K562 (cell line): ENCODE measurements around the gene SCRN2. TPM values are rescaled to one million over a fixed set of nuclear protein-coding genes. Genes with fewer than 3 reads are reported as not detected.
A peak's percentile ranks its signal among the peaks of the same experiment; 100 is the strongest.

Source experiments
- CSDE1 ChIP-seq, 2 experiments: fragments of 450-650 bp; IDR thresholded peaks; 2 replicates each; pipeline ENCODE4 v1.6.1; 2016; ENCODE audit warnings: mild to moderate bottlenecking in 1 of 2
- DIDO1 ChIP-seq: fragments of 450-650 bp; IDR thresholded peaks from 2 replicates; pipeline ENCODE4 v1.6.1; 2016; ENCODE audit warnings: low read depth, missing biosample characterization, missing genetic modification characterization
- FOXK2 ChIP-seq, 2 experiments: fragments of 450-650 bp; IDR thresholded peaks in 1 of 2; conservative IDR thresholded peaks in 1 of 2; 2 replicates each; pipeline ENCODE4 v1.6.1; 2016; ENCODE audit warnings: low read depth in 2 of 2, mild to moderate bottlenecking in 1 of 2
- HCFC1 ChIP-seq: IDR thresholded peaks from 2 replicates; pipeline ENCODE4 v1.6.1; 2012; ENCODE audit warnings: low read depth, low read length, improper control_type of control experiment
- HMBOX1 ChIP-seq: sonication (generic); IDR thresholded peaks from 2 replicates; pipeline ENCODE4 v1.6.1; 2016
- HOXB6 ChIP-seq: fragments of 250-450 bp; sonication (Bioruptor Pico); IDR thresholded peaks from 2 replicates; pipeline ENCODE4 v1.5.1; 2022; ENCODE audit warnings: mild to moderate bottlenecking, borderline replicate concordance
- LEF1 ChIP-seq: fragments of 450-650 bp; IDR thresholded peaks from 2 replicates; pipeline ENCODE4 v1.6.1; 2016; ENCODE audit warnings: mild to moderate bottlenecking
- OTX1 ChIP-seq: fragments of 450-650 bp; formaldehyde crosslinking; IDR thresholded peaks from 2 replicates; pipeline ENCODE4 v1.4.0; 2022; ENCODE audit warnings: mild to moderate bottlenecking
- RCOR1 ChIP-seq, 2 experiments: IDR thresholded peaks; 2 replicates each; pipeline ENCODE4 v1.6.1; 2012; ENCODE audit warnings: low read depth in 2 of 2, low read length in 2 of 2, borderline replicate concordance in 1 of 2, improper control_type of control experiment in 1 of 2
- TCF7 ChIP-seq: sonication (generic); IDR thresholded peaks from 2 replicates; pipeline ENCODE4 v1.6.1; 2016; ENCODE audit warnings: antibody characterized with exemption, borderline replicate concordance
- THRB ChIP-seq: fragments of 450-650 bp; formaldehyde crosslinking; conservative IDR thresholded peaks from 2 replicates; pipeline ENCODE4 v1.4.0; 2022; ENCODE audit warnings: mild to moderate bottlenecking, missing genetic modification characterization
- YY1 ChIP-seq, 3 experiments: IDR thresholded peaks; 2 replicates each; pipeline ENCODE4 v1.6.1; 2011; ENCODE audit warnings: low read length in 2 of 3, mild to moderate bottlenecking in 2 of 3, moderate library complexity in 2 of 3, borderline replicate concordance in 1 of 3, control low read depth in 1 of 3, low read depth in 1 of 3; ENCODE audit not compliant: insufficient read depth in 3 of 3, insufficient replicate concordance in 2 of 3, control insufficient read depth in 1 of 3, insufficient read length in 1 of 3; ENCODE audit errors: extremely low read depth in 1 of 3
- ZBTB33 ChIP-seq: sonication (generic); formaldehyde crosslinking; IDR thresholded peaks from 2 replicates; pipeline ENCODE4 v1.8.1; 2023; ENCODE audit warnings: mild to moderate bottlenecking, missing genetic modification reagents
- ZNF143 ChIP-seq: sonication (generic); formaldehyde crosslinking; IDR thresholded peaks from 2 replicates; pipeline ENCODE4 v1.9.0; 2022; ENCODE audit warnings: mild to moderate bottlenecking, missing genetic modification reagents
- polyA plus RNA-seq, 8 experiments: library from polyadenylated mRNA; depleted of rRNA in 4 of 8; stranded (reverse) in 5 of 8; unstranded in 3 of 8; fragments of >200 nt; fragmentation: Nextera tagmentation in 2 of 8; fragmentation: Illumina TruSeq in 1 of 8; extraction: Ambion mirVana in 2 of 8; extraction: Trizol in 1 of 8; gene quantifications; 2 replicates each; pipeline versions ENCODE4 v1.2.1 to v1.2.3, GENCODE V29; 2011 to 2014; ENCODE audit warnings: inconsistent platforms in 1 of 8, missing spikeins in 1 of 8
- total RNA-seq, 7 experiments: library from RNA; depleted of rRNA in 6 of 7; stranded (reverse); fragments of >200 nt in 6 of 7; fragmentation: Illumina TruSeq in 2 of 7; extraction: Trizol in 2 of 7; gene quantifications; 2 replicates each; pipeline versions ENCODE4 v1.2.1 to v1.2.3, GENCODE V29; 2011 to 2021; ENCODE audit warnings: low replicate concordance in 1 of 7
- TF ChIP-seq, protein P1 (sequence below): sonication (generic); formaldehyde crosslinking; IDR thresholded peaks from 2 replicates; pipeline ENCODE4 v1.8.0; 2023; ENCODE audit warnings: mild to moderate bottlenecking, missing genetic modification reagents
- TF ChIP-seq, protein P2 (sequence below): fragments of 450-650 bp; IDR thresholded peaks from 2 replicates; pipeline ENCODE4 v1.6.1; 2017; ENCODE audit warnings: antibody characterized with exemption

Gene SCRN2
- total and polyA plus RNA-seq, 9 of the 15 experiments (the other 6 are each of a cell fraction or from before 2014, with no cell fraction given) = 0.25 to 32.9 (median 13.6) TPM

DNA sequence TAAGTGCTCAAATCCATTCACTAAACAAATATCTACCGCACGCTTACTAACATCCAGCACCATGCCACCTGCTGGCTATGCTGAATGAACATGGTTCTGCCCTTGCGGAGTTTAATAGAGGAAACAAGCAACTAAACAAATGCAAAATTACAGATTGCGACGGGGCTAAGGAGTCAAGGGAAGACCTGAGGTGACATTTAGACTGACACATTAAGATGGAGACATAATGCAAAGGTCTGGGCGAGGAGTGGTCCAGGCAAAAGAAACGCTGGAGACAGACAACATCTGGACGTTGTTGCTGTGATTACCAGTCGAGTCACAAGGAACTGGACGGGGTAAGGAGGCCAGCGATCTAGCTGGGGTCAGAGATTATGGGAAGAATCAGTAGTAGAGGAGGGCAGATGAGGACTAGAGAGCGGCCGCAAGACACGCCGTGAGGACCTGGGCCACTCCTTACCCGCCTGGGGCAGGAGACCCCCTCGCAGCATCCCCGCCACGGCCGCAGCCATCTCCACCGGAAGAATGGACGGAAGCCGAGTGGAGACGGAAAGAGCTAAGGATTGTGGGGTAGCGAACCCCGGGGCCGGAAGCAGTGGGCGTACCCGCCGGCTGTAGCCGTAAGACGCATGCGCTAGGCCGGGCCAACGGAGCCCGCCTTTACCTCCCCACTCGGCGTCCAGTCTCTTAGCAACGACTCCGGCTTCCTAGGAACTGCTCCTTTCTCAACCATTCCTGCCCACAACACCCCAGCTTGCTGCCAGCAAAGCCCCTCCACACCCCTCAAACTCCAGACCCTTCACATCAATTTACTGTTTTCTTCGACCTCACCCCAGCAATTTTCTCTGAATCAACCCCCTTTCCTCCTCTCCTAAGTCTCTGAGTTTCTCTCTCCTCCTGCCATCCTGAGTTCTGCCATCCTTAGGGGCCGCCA is 9.8 kb downstream of the SCRN2 start, which contains the start of the genes LRRC46 and MRPL10 (continued):
- TF ChIP-seq, protein P1, sequence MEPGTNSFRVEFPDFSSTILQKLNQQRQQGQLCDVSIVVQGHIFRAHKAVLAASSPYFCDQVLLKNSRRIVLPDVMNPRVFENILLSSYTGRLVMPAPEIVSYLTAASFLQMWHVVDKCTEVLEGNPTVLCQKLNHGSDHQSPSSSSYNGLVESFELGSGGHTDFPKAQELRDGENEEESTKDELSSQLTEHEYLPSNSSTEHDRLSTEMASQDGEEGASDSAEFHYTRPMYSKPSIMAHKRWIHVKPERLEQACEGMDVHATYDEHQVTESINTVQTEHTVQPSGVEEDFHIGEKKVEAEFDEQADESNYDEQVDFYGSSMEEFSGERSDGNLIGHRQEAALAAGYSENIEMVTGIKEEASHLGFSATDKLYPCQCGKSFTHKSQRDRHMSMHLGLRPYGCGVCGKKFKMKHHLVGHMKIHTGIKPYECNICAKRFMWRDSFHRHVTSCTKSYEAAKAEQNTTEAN = peak; percentile 55; the same call in 1 of the 2 replicates
- TF ChIP-seq, protein P2, sequence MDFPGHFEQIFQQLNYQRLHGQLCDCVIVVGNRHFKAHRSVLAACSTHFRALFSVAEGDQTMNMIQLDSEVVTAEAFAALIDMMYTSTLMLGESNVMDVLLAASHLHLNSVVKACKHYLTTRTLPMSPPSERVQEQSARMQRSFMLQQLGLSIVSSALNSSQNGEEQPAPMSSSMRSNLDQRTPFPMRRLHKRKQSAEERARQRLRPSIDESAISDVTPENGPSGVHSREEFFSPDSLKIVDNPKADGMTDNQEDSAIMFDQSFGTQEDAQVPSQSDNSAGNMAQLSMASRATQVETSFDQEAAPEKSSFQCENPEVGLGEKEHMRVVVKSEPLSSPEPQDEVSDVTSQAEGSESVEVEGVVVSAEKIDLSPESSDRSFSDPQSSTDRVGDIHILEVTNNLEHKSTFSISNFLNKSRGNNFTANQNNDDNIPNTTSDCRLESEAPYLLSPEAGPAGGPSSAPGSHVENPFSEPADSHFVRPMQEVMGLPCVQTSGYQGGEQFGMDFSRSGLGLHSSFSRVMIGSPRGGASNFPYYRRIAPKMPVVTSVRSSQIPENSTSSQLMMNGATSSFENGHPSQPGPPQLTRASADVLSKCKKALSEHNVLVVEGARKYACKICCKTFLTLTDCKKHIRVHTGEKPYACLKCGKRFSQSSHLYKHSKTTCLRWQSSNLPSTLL = no peak
- TF ChIP-seq OTX1 (CRISPR knock-in tag) = 0 out of 2 replicates have a peak, but pooled peaks have one; percentile 48
- TF ChIP-seq FOXK2 (conservative IDR thresholded peaks at IDR 0.05 in 1 of 2, IDR thresholded peaks at IDR 0.05 in 1 of 2; ENCODE audit: low read depth in 2 of 2) = peak; percentile 48 to 75; a peak in 3 of 4 replicates
- TF ChIP-seq THRB (CRISPR knock-in tag) = 0 out of 2 replicates have a peak, but pooled peaks have one; percentile 18
- no peak for TF ChIP-seq HOXB6 (CRISPR knock-in tag)
- peak; percentile 70; the same call in 1 of the 2 replicates for TF ChIP-seq DIDO1 (tag)
- TF ChIP-seq CSDE1 (IDR thresholded peaks at IDR 0.05) = peak in 1 of 2 experiments; percentile 82; a peak in 2 of 4 replicates
- 0 out of 4 replicates have a peak, but pooled peaks of 1 of the 2 experiments have one; percentile 36 for TF ChIP-seq RCOR1 (IDR thresholded peaks at IDR 0.05; ENCODE audit: borderline replicate concordance in 1 of 2, low read depth in 2 of 2, low read length in 2 of 2)
- peak in 2 of 3 experiments; percentile 88 to 91 for TF ChIP-seq YY1 (IDR thresholded peaks at IDR 0.05; ENCODE audit: borderline replicate concordance in 1 of 3, control insufficient read depth in 1 of 3, extremely low read depth in 1 of 3, insufficient read depth in 3 of 3, insufficient read length in 1 of 3, insufficient replicate concordance in 2 of 3, low read depth in 1 of 3, low read length in 2 of 3)
- TF ChIP-seq ZNF143 (CRISPR knock-in tag) = peak; percentile 91
- TF ChIP-seq TCF7 = 0 out of 2 replicates have a peak, but pooled peaks have one; percentile 40
- no peak for TF ChIP-seq LEF1
- no peak for TF ChIP-seq HMBOX1
- TF ChIP-seq ZBTB33 (CRISPR knock-in tag) = 0 out of 2 replicates have a peak, but pooled peaks have one; percentile 7
- TF ChIP-seq HCFC1 = peak; percentile 74
